CD4-positive, alpha-beta memory T cell (primary cell): ENCODE data around the gene CDC14A. TPM values are rescaled to one million over a fixed set of nuclear protein-coding genes. Genes with fewer than 3 reads are reported as not detected.
"Not testable (repeated sequence)": the region's sequence is repeated elsewhere in the genome, so short reads cannot be mapped to it uniquely, and the experiment has no call there.

Source experiments
- CTCF ChIA-PET: fragments of 350-600 bp; sonication (Branson Sonifier 250); formaldehyde crosslinking; loops from one replicate; lab custom pipeline; 2021; ENCODE audit warnings: inconsistent platforms; ENCODE audit not compliant: partially characterized antibody; lab: Charles Lee
- POLR2A ChIA-PET: fragments of 350-600 bp; sonication (Branson Sonifier 250); formaldehyde crosslinking; loops from one replicate; lab custom pipeline; 2021; ENCODE audit not compliant: partially characterized antibody; lab: Charles Lee
- DNase-seq, 5 donors: peaks; one replicate each; pipeline versions ENCODE4 v3.0.0 to v3.0.0-alpha.2; 2020 to 2022; ENCODE audit warnings: mixed read lengths in 1 of 5
- H3K27ac ChIP-seq: one replicate; pipeline ENCODE4 v1.7.0; 2013; ENCODE audit warnings: low read depth, low read length
- H3K27me3 ChIP-seq: 2 replicates; pipeline ENCODE4 v1.7.0; 2013; ENCODE audit warnings: mild to moderate bottlenecking, low read length, moderate library complexity; ENCODE audit not compliant: insufficient read depth
- H3K36me3 ChIP-seq: 2 replicates; pipeline ENCODE4 v1.7.0; 2013; ENCODE audit warnings: mild to moderate bottlenecking, low read length, moderate library complexity; ENCODE audit not compliant: insufficient read depth
- H3K4me1 ChIP-seq: 2 replicates; pipeline ENCODE4 v1.7.0; 2013; ENCODE audit warnings: mild to moderate bottlenecking, low read length, moderate library complexity; ENCODE audit not compliant: insufficient read depth
- H3K4me3 ChIP-seq, 2 donors: one replicate each; pipeline ENCODE4 v1.7.0; 2013; ENCODE audit warnings: low read length in 2 of 2, mild to moderate bottlenecking in 1 of 2
- H3K9me3 ChIP-seq, 2 donors: one replicate each; pipeline ENCODE4 v1.7.0; 2013; ENCODE audit warnings: low read length in 2 of 2, control low read depth in 1 of 2; ENCODE audit not compliant: control insufficient read depth in 1 of 2
- H3K27ac Mint-ChIP-seq, 7 donors: one replicate each; pipeline ENCODE4 v1.8.0; 2020 to 2021; ENCODE audit warnings: mixed read lengths in 7 of 7, mild to moderate bottlenecking in 6 of 7, inconsistent platforms in 3 of 7, moderate library complexity in 3 of 7
- H3K27me3 Mint-ChIP-seq, 2 donors: one replicate each; pipeline ENCODE4 v1.8.0; 2020 to 2021; ENCODE audit warnings: mixed read lengths in 2 of 2
- H3K36me3 Mint-ChIP-seq, 2 donors: one replicate each; pipeline ENCODE4 v1.8.0; 2020 to 2021; ENCODE audit warnings: mixed read lengths in 2 of 2, inconsistent platforms in 1 of 2, mild to moderate bottlenecking in 1 of 2
- H3K4me1 Mint-ChIP-seq, 4 donors: one replicate each; pipeline ENCODE4 v1.8.0; 2020 to 2021; ENCODE audit warnings: mixed read lengths in 4 of 4, mild to moderate bottlenecking in 1 of 4
- H3K4me3 Mint-ChIP-seq, 8 donors: one replicate each; pipeline ENCODE4 v1.8.0; 2020 to 2021; ENCODE audit warnings: mixed read lengths in 8 of 8, mild to moderate bottlenecking in 7 of 8, moderate library complexity in 6 of 8, inconsistent platforms in 3 of 8
- H3K9me3 Mint-ChIP-seq, 8 donors: one replicate each; pipeline ENCODE4 v1.8.0; 2020 to 2021; ENCODE audit warnings: mixed read lengths in 8 of 8, mild to moderate bottlenecking in 5 of 8, inconsistent platforms in 3 of 8, moderate library complexity in 1 of 8
- intact Hi-C: fragments of 100-400 bp; cut with micrococcal nuclease; formaldehyde crosslinking; loops from one replicate; pipeline ENCODE4 v1.15.1; 2023
- polyA plus RNA-seq, 2 donors: library from polyadenylated mRNA; unstranded; fragments of 300-500 nt; fragmentation: Illumina TruSeq; gene quantifications; one replicate each; pipeline ENCODE4 v1.2.3, GENCODE V29; 2021
- total RNA-seq, 2 experiments: library from RNA; stranded (reverse); gene quantifications; one replicate each; pipeline ENCODE4 v1.2.3, GENCODE V29; 2021

The CDC14A gene
- total and polyA plus RNA-seq, 4 experiments from 2014 or later = 37.7 to 119 (median 90.0) TPM

GRCh38 chr1:100361511-100362089 is 9.3 kb downstream of the CDC14A start:
- Histone ChIP-seq H3K9me3 (no peaks in the 10 kb centered on the region), H3K27me3 (no peaks in the 10 kb centered on the region), H3K4me1 (peaks cover 97% of the 10 kb centered on the region), H3K4me3 (no peak overlapping the region), H3K36me3 (peaks cover 23% of the 10 kb centered on the region), H3K27ac (peak overlapping the region; percentile 4)
- Mint-ChIP-seq H3K27me3 (no peaks in the 10 kb centered on the region), H3K4me1 (peaks cover 70 to 94% (median 81%) of the 10 kb centered on the region in 4 donors), H3K27ac (peak overlapping the region; percentile 45 to 85 (median 83)), H3K4me3 (peak overlapping the region; percentile 26 to 80 (median 68)), H3K36me3 (peaks cover 72 to 88% of the 10 kb centered on the region in 2 donors), H3K9me3 (no peaks in the 10 kb centered on the region)
- ChIA-PET CTCF (interaction anchor here (0.7 to 1.6 kb wide), 3 partner anchors 9 to 94 kb away, joined by 3 to 5 read pairs (median 4); partner anchors contain the start of gene CDC14A), POLR2A (interaction anchor here (1.1 to 11.1 kb wide), 7 partner anchors 7 to 96 kb away, joined by 3 to 233 read pairs (median 5); partner anchors contain the start of gene CDC14A)
- intact Hi-C loops = no loop called here
- no peak for DNase-seq

GRCh38 chr1:100362821-100363466 is 10.6 kb downstream of the CDC14A start:
- H3K27ac Mint-ChIP-seq = peak overlapping the region in 6 of 7 donors; percentile 25 to 76 (median 44)
- POLR2A ChIA-PET = interaction anchor here (0.7 to 8.7 kb wide), 8 partner anchors 8 to 82 kb away, joined by 3 to 79 read pairs (median 4); partner anchors contain the start of gene CDC14A

GRCh38 chr1:100363831-100364230 is 11.5 kb downstream of the CDC14A start:
- ChIA-PET POLR2A (interaction anchor here (1.1 to 8.7 kb wide), 4 partner anchors 9 to 92 kb away, joined by 3 to 79 read pairs (median 6); partner anchors contain the start of gene CDC14A), CTCF (interaction anchor here (0.9 to 1.8 kb wide), 5 partner anchors 9 to 95 kb away, joined by 3 to 6 read pairs (median 3); no protein-coding TSS in a partner anchor)
- Histone ChIP-seq H3K27ac (no peak overlapping the region), H3K4me1 (peaks cover 93% of the 10 kb centered on the region), H3K27me3 (no peaks in the 10 kb centered on the region), H3K9me3 (no peaks in the 10 kb centered on the region), H3K36me3 (peaks cover 19% of the 10 kb centered on the region), H3K4me3 (no peak overlapping the region)
- no peak for DNase-seq
- H3K27ac Mint-ChIP-seq = peak overlapping the region in 3 of 7 donors; percentile 14 to 77 (median 62)
- peaks cover 0 to 3% (median 0%) of the 10 kb centered on the region in 8 donors for H3K9me3 Mint-ChIP-seq
- intact Hi-C loops = loop anchor here (1.0 to 2.0 kb wide), 2 partner anchors 8 to 17 kb away; no protein-coding TSS in a partner anchor
- no peaks in the 10 kb centered on the region for H3K27me3 Mint-ChIP-seq
- H3K36me3 Mint-ChIP-seq = peaks cover 75 to 82% of the 10 kb centered on the region in 2 donors
- H3K4me1 Mint-ChIP-seq = peaks cover 68 to 91% (median 80%) of the 10 kb centered on the region in 4 donors
- H3K4me3 Mint-ChIP-seq = peak overlapping the region in 4 of 8 donors; percentile 16 to 53 (median 37)

More at GRCh38 chr1:100362821-100363466, 10.6 kb downstream of the CDC14A start:
- H3K9me3 Mint-ChIP-seq = no peaks in the 10 kb centered on the region
- H3K27me3 ChIP-seq = no peaks in the 10 kb centered on the region
- H3K36me3 Mint-ChIP-seq = peaks cover 73 to 84% of the 10 kb centered on the region in 2 donors
- CTCF ChIA-PET = interaction anchor here (1.3 to 1.5 kb wide), 2 partner anchors 17 to 92 kb away, joined by 3 read pairs; no protein-coding TSS in a partner anchor
- H3K4me3 ChIP-seq = no peak overlapping the region
- peaks cover 93% of the 10 kb centered on the region for H3K4me1 ChIP-seq
- peak overlapping the region in 7 of 8 donors; percentile 13 to 80 (median 30) for H3K4me3 Mint-ChIP-seq
- peaks cover 70 to 93% (median 80%) of the 10 kb centered on the region in 4 donors for H3K4me1 Mint-ChIP-seq
- peaks cover 22% of the 10 kb centered on the region for H3K36me3 ChIP-seq
- no peaks in the 10 kb centered on the region for H3K27me3 Mint-ChIP-seq
- no peak for DNase-seq
- no peaks in the 10 kb centered on the region for H3K9me3 ChIP-seq
- intact Hi-C loops = loop anchor here (1.0 kb wide), 1 partner anchor 9 kb away; no protein-coding TSS in a partner anchor
- no peak overlapping the region for H3K27ac ChIP-seq

GRCh38 chr1:100364697-100365096 is 12.4 kb downstream of the CDC14A start:
- intact Hi-C loops = loop anchor here (2.0 kb wide), 1 partner anchor 16 kb away; no protein-coding TSS in a partner anchor
- H3K27ac Mint-ChIP-seq = peak overlapping the region; percentile 20 to 92 (median 77)
- peaks cover 74 to 80% of the 10 kb centered on the region in 2 donors for H3K36me3 Mint-ChIP-seq
- H3K9me3 Mint-ChIP-seq = peaks cover 0 to 3% (median 0%) of the 10 kb centered on the region in 8 donors
- Histone ChIP-seq H3K36me3 (peaks cover 19% of the 10 kb centered on the region), H3K27ac (peak overlapping the region; percentile 19), H3K9me3 (no peaks in the 10 kb centered on the region), H3K4me3 (no peak overlapping the region), H3K4me1 (peaks cover 92% of the 10 kb centered on the region), H3K27me3 (no peaks in the 10 kb centered on the region)
- ChIA-PET CTCF (interaction anchor here (0.7 to 1.8 kb wide), 6 partner anchors 10 to 94 kb away, joined by 3 to 6 read pairs (median 3); no protein-coding TSS in a partner anchor), POLR2A (interaction anchor here (1.1 to 8.7 kb wide), 6 partner anchors 10 to 96 kb away, joined by 3 to 79 read pairs (median 5); partner anchors contain the start of gene CDC14A)
- no peaks in the 10 kb centered on the region for H3K27me3 Mint-ChIP-seq
- peaks cover 63 to 91% (median 77%) of the 10 kb centered on the region in 4 donors for H3K4me1 Mint-ChIP-seq
- DNase-seq = no peak
- H3K4me3 Mint-ChIP-seq = peak overlapping the region; percentile 0 to 83 (median 72)

DNA sequence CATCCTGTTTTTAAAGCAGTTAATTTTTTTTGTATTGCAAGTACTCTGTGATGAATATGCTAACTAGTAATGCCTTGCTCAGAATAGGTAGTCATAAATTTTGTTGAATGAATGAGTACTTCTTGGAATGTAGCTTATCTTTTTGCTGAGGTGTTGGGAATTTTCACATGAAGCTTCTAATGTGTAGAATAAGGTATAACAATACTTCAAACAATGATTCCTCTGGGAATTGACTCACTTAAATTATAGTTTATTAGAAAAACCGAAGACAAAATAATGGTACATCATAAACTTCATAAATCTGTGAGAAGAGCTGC is 13.9 kb downstream of the CDC14A start:
- Mint-ChIP-seq H3K27ac (peak overlapping the region in 5 of 7 donors; percentile 44 to 85 (median 77)), H3K4me1 (peaks cover 63 to 88% (median 76%) of the 10 kb centered on the region in 4 donors), H3K9me3 (peaks cover 0 to 3% (median 0%) of the 10 kb centered on the region in 8 donors), H3K36me3 (peaks cover 72 to 78% of the 10 kb centered on the region in 2 donors), H3K4me3 (peak overlapping the region in 6 of 8 donors; percentile 62 to 83 (median 79)), H3K27me3 (no peaks in the 10 kb centered on the region)
- Histone ChIP-seq H3K9me3 (no peaks in the 10 kb centered on the region), H3K36me3 (peaks cover 15% of the 10 kb centered on the region), H3K4me1 (peaks cover 93% of the 10 kb centered on the region), H3K4me3 (no peak overlapping the region), H3K27me3 (no peaks in the 10 kb centered on the region), H3K27ac (no peak overlapping the region)
- POLR2A ChIA-PET = interaction anchor here (0.9 to 8.7 kb wide), 9 partner anchors 10 to 73 kb away, joined by 3 to 79 read pairs (median 4); partner anchors contain the start of gene CDC14A
- intact Hi-C loops = no loop called here
- CTCF ChIA-PET = interaction anchor here (0.8 to 1.4 kb wide), 4 partner anchors 8 to 30 kb away, joined by 3 to 9 read pairs (median 4); no protein-coding TSS in a partner anchor
- DNase-seq = no peak

DNA sequence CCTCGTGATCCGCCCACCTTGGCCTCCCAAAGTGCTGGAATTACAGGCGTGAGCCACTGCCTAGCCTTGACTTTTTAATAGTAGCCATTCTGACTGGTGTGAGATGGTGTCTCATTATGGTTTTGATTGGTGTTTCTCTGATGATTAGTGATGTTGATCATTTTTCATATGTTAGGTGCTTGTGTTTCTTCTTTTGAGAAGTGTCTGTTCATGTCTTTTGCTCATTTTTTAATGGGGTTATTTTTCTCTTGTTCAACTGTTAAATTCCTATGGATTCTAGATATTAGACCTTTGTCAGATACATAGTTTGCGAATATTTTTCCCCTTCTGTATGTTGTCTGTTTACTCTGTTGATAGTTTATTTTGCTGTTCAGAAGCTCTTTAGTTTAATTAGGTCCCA is 17.0 kb downstream of the CDC14A start:
- Mint-ChIP-seq H3K36me3 (peaks cover 73 to 74% of the 10 kb centered on the region in 2 donors), H3K27ac (peak overlapping the region; percentile 8 to 89 (median 54)), H3K4me1 (peaks cover 63 to 93% (median 77%) of the 10 kb centered on the region in 4 donors), H3K4me3 (peak overlapping the region in 7 of 8 donors; percentile 38 to 80 (median 59))
- H3K27ac ChIP-seq, H3K27me3 Mint-ChIP-seq, H3K4me3 ChIP-seq, H3K9me3 Mint-ChIP-seq, H3K9me3 ChIP-seq, H3K36me3 ChIP-seq, DNase-seq, H3K27me3 ChIP-seq: not testable (repeated sequence)
- H3K4me1 ChIP-seq = peaks cover 87% of the 10 kb centered on the region
- intact Hi-C loops = loop anchor here (2.0 kb wide), 1 partner anchor 17 kb away; the partner anchor contains the start of gene CDC14A
- ChIA-PET POLR2A (interaction anchor here (2.9 kb wide), 1 partner anchor 17 kb away, joined by 20 read pairs; the partner anchor contains the start of gene CDC14A), CTCF (interaction anchor here (2.2 kb wide), 1 partner anchor 11 kb away, joined by 10 read pairs; no protein-coding TSS in a partner anchor)
